HG03108 (cell line): ENCODE results near the gene RIN3.

Experiments
- ATAC-seq: cut with Tn5 transposase; IDR thresholded peaks from one replicate; pipeline ENCODE4 v1.9.1; 2021; ENCODE audit warnings: moderate library complexity; ENCODE audit not compliant: unreplicated experiment

Gene RIN3

DNA sequence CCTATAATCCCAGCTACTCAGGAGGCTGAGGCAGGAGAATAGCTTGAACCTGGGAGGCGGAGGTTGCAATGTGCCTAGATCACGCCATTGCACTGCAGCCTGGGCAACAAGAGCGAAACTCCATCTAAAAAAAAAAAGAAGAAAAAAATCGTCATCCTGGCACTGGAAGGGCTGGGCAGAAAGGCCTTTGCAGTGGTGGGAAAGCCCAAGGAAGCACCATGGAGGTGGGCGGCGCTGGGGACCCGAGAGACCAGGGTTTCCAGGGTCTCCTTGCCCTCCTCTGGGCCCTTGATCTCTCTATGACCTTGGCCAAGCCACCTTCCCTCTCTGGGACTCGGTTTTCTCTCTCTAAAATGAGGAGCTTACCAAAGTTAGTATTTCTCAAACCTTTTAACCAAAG is 169.5 kb downstream of the RIN3 start:
- ATAC-seq: no peak

DNA sequence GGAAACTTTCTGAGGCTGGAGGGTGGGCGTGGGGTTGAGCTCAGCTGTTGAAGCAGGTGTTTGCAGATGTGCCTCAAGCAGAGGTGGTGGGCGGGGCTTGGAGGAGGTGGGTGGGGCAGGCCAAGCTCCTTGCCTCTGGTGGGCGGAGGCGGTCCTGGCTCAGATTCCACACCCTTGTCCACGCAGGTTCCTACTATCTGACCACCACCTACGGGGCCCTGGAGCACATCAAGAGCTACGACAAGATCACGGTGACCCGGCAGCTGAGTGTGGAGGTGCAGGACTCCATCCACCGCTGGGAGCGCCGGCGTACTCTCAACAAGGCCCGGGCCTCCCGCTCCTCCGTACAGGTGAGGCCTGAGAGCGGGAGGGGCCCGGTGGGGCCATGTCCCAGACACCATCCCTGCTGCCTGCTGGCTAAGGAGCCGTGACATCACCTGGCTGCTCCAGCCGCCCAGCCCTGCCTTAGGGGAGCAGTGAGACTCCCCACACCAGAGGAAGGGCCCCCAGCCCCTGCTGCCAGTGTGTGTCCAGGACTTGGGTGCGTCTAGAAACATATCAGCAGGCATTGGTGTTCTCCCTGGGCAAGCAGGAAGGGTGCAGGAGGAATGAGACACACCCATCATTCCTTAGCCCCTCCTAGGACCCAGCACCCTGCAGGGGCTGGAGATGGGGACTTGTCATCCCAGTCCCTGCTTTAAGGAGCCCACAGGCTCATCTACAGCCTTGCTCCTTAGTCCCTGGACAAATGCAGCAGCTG is 171.4 kb downstream of the RIN3 start:
- no peak for ATAC-seq

DNA sequence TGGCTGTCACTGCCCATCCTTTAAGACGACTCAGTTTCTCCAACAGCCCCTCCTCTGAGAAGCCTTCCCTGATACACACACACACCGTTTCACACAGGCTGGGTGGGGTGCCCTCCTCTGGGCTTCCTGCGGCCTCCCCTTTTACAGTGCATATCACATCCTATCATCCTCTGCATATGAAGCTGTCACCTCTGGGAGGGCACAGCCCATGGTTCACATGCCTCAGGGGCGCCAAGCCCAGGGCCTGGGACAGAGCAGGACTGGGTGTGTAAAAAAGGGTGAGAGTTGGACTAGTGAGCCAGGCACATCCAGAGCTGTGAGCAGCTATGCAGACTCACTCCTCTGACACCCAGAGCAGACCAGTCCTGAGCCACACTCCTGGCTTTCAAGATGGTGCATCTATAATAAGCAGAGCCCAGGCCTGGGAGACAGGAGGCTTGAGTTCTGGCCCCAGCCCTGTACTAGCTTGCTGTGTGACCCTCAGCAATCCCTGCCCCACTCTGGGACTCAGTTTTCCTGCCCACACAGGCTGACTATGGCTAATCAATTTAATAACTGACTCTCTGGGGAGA is 172.3 kb downstream of the RIN3 start:
- no peak for ATAC-seq

DNA sequence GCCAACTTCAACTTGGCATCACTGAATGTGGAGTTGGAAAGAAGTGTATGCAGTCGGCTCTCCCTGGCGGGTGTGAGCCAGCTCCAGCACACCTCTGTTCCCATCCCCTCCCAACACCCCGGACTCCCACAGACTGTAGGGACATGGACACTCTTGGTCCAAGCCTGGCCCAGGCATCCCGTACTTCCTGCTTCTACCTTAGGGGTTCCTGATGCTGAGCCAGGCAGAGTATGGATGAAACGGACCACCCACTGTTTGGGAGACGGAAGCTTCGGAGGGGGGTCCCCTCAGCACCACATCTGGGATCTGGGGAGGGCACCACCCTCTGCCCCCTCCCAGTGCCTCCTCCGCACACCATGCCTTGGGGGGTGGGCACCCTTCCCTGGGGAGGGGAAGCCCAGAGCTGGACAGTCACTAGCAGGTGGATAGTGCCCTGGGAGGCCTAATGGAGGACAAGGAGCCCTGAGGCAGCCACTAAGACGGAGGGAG is 172.9 kb downstream of the RIN3 start:
- no peak for ATAC-seq

GRCh38 chr14:92686900-92687427 is 173.4 kb downstream of the RIN3 start:
- ATAC-seq: no peak

- no peak for ATAC-seq
Observed at GRCh38 chr14:92687681-92688433, 174.3 kb downstream of the RIN3 start.

DNA sequence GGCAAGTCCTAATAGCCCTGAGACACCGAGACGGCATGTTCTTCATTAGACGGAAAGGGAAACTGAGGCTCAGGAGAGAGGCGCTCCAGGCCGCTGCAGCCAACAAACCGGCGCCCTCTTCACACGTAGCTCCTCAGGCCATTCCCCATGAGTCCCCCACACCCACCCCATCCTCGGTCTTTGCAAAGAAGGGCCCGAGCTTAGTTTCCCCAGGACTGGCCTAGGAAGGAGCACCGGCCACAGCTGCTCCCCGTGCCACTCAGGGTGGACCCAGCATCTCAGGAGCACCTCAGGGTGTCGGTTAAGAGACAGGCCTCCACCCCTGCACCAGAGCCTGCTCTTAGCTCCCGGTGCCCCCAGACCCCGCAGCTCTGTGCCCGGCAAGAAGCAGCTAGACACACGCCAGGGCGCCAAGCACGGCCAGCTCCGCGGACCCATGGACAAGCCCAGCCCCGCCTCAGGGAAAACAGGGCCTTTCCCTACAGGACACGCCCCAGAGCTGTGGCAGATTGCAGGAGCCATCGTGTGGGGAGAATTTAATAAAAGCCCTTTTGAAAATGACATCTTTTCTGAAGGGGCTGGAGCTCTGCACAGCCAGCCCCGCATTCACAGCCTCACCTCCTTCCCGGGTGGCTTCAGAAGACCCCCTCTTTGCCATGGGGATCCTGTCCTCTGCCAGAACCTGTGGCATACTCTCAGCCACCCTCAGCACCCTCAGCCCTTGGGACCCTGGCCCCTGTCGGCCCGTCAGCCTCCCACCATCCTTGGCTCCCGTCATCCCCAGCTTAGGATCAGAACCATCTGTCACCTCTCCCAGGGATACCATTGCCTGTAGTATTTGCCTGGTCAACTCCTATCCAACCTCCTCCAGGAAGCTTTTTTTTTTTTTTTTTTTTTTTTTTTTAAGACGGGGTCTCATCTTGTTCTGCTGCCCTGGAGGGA is 175.1 kb downstream of the RIN3 start:
- ATAC-seq: no peak

GRCh38 chr14:92690171-92691011 is 176.8 kb downstream of the RIN3 start:
- no peak for ATAC-seq

DNA sequence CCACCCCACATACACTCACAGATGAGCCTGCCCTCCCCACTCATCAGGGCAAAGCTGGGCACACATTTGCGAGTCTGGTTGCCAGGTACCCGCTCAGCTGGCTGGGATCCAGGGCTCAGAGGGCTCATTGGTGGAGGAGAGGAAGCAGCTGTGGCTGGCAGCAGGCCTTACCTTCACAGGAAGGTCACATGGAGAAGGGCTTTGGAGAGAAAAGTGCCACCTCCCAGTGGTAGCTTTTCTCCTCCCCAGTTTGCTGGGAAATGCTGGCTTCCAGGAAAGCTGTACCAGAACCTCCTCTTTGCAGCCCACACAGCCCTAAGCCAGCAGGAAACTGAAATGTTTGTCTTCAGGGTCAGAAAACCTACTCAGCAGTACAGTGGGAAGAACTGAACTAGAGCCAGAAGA is 179.2 kb downstream of the RIN3 start:
- ATAC-seq: no peak

GRCh38 chr14:92693998-92694795 is 180.6 kb downstream of the RIN3 start:
- no peak for ATAC-seq

DNA sequence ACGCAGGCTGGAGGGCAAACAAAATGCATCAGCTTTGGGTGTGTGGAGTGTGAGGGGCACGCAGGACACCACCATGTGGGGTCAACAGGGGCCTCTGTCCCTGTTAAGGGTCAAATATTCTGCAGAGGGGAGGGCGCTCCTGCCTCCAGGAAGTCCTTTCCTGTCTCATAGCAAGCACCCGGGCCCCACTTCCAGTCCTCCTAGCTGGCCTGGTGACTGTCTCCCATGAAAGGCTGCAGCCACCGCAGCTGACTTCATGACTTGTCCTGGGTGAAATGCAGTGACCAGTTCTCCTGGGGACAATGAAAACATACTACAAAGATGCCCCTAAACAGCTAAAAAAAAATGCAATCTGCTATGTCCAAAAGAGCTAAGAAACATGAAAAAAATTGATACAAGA is 181.2 kb downstream of the RIN3 start:
- ATAC-seq: no peak

- no peak for ATAC-seq
Observed at GRCh38 chr14:92695562-92695961, 182.0 kb downstream of the RIN3 start.

DNA sequence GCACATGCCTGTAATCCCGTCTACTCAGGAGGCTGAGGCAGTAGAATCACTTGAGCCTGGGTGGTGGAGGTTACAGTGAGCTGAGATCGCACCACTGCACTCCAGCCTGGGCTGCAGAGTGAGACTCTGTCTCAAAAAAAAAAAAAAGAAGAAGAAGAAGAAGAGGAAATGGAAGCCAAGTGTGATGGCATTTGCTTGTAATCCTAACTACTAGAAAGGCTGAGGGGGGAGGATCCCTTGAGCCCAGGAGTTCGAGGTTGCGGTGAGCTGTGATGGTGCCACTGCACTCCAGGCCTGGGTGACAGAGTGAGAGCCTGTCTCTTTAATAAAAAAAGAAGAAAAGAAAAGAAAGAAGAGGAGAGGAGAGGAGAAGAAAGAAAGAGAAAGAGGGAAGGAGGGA is 182.8 kb downstream of the RIN3 start:
- no peak for ATAC-seq

DNA sequence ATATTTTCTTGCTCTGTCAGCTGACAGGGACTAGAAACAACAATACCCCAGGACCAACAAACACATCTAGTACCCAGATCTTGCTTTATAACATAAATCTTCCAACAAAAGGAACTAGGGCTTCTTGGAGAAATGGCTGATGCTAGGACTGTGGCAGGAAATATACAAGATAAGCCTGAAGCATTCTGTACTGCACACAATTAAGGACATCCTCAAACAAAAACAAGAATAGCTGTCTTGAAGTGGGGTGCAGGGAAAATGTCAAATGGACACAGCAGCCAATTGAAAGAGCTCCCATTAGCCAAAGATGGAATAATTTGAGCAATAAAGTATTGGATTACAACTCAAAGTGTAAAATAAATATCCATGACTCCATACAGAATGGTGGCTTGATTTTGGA is 184.8 kb downstream of the RIN3 start:
- ATAC-seq: no peak

- no peak for ATAC-seq
Observed at GRCh38 chr14:92701826-92702225, 188.2 kb downstream of the RIN3 start.

- peak; percentile 37 for ATAC-seq
Observed at GRCh38 chr14:92702441-92702918, 188.9 kb downstream of the RIN3 start.

- no peak for ATAC-seq
Observed at GRCh38 chr14:92703516-92703915, 189.9 kb downstream of the RIN3 start.

- ATAC-seq: peak; percentile 79
Observed at GRCh38 chr14:92704036-92704804, 190.6 kb downstream of the RIN3 start.
